NCI-H524 (cell line): ENCODE data around the gene RAB35.

Source experiments
- DNase-seq, 2 experiments: peaks; one replicate each; lab custom pipeline; 2025; lab: John Stamatoyannopoulos, UW

Gene RAB35

GRCh38 chr12:120132863-120133385 is 16.4 kb upstream of the RAB35 start:
- no peak for DNase-seq

- DNase-seq = no peak
These were observed 15.7 kb upstream of the RAB35 start for GRCh38 chr12:120132054-120132836.

- no peak for DNase-seq
These were observed 14.6 kb upstream of the RAB35 start for GRCh38 chr12:120131116-120131515.

- DNase-seq = no peak
These were observed 13.5 kb upstream of the RAB35 start for GRCh38 chr12:120130011-120130410.

DNA sequence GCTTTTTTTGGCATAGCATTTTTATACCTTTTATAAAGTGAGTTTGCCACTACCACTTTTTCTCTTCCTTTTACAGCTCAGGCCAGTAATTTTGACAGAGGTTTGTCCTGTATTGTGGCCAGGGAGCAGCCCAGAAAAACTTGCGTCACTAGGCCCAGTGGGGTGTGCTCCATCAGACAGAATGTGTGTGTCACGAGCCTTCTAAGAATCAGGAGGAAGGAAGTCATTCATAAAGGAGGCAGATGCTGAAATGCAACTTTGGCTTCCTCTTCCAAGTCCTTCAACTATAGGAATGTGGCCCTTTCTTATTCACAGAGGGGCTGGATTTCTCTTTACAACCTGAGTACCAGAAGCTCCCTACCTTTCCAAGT is 10.1 kb upstream of the RAB35 start:
- no peak for DNase-seq

GRCh38 chr12:120125792-120126634 is 9.5 kb upstream of the RAB35 start:
- DNase-seq = no peak

DNA sequence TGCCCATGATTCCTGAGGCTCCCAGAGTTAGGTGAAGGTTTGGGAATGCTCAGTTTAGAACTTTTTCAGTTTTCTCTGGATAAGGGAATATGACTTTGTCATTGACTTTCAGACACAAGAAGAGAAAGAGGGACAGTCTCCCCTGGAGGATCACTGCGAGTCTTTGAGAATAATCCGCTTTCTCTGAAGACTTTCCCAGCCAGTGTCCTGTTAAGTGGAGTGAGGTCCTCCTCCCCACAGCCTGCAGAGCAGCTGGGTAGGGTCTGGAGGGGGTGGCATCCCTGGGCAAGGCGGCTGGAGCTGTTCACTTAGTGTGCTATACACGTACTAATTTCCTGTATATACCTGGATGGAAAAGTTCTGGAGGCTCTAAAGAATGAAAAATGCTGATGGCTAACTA is 8.5 kb upstream of the RAB35 start:
- DNase-seq = no peak

DNA sequence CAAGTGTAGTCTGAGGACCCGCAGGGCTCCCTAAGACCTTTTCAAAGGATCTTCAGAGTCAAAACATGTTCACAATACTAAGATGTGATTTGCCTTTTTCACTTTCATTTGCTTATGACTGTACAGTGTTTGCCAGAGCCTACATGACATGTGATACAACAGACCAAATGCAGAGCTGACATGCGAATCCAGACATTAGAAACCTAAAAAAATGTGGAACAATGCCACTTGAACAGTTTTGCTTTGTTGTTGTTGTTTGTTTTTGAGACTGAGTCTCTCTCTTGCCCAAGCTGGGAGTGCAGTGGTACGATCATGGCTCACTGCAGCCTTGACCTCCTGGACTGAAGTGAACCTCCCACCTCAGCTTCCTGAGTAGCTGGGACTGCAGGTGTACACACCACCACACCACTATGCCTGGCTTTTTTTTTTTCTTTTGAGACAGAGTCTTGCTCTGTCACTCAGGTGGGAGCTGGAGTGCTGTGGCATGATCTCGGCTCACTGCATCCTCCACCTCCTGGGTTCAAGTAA is 5.3 kb upstream of the RAB35 start:
- no peak for DNase-seq

GRCh38 chr12:120121343-120121742 is 4.8 kb upstream of the RAB35 start:
- no peak for DNase-seq

GRCh38 chr12:120119271-120119973 is 2.9 kb upstream of the RAB35 start:
- no peak for DNase-seq

- DNase-seq = no peak
These were observed 1.9 kb upstream of the RAB35 start for GRCh38 chr12:120118321-120119061.

DNA sequence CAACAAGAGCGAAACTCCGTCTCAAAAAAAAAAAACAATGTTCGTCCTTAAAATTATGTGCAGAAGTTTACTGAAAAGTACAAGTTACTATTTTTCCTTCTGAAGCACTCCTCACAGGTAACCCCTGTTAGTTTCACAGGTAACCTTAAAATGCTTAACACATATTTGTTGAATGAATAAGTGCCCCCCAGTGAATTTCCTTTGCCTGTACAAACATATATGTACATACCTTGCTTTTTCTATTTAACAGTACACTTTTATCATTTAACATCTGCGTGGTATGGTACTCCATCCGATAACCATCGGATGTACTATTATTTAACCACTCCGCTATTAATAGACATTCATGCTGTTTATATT is 1.4 kb upstream of the RAB35 start:
- no peak for DNase-seq

GRCh38 chr12:120116792-120117651 is 469 bp upstream of the RAB35 start:
- peak; percentile 78 to 88 for DNase-seq

GRCh38 chr12:120115692-120116440 is 687 bp downstream of the RAB35 start:
- DNase-seq = peak in 1 of 2 experiments; percentile 37

- no peak for DNase-seq
These were observed 1.5 kb downstream of the RAB35 start for GRCh38 chr12:120115066-120115465.

DNA sequence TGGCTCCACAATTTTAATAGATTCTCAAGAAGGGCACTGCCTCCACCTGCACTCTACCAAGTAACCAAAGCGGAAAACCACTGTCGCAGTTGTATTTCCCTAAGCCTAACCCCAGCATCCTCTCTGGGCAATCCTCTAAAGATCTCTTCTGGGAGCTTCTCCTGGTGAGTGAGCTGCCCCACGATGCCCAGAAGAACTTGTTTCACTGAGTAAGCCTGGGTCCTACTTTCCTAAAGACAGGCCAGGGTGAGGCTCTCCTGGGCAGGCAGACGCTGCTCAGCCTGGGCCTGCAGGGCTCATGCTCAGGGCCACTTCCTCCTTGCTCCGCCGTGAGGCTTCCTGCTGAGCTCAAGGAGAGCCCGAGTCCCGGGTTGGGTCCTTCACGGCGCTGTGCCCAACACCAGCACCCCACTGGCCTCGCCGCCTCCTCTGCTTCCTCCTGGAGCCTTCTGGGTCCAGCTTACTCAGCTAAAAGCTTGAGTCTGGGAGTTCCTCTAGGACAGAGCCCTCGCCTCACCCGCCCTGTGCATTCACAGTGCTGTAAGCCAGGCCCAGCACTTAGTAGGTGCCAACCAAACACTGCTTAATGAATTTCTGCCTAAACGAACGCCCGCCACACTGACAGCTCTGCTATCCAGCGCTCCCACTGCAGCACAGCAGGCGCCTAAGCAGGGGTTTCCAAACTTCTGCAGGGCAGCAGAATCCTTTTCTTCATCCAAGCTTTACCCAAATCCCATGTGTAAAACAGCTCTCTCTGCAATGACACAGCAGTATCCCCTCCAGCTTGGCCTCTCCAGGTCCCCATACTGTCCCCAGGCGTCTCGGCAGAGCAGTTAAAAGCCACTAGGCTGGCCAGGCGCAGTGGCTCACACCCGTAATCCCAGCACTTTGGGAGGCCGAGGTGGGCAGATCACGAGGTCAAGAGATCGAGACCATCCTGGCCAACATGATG is 5.7 kb downstream of the RAB35 start:
- DNase-seq = no peak

DNA sequence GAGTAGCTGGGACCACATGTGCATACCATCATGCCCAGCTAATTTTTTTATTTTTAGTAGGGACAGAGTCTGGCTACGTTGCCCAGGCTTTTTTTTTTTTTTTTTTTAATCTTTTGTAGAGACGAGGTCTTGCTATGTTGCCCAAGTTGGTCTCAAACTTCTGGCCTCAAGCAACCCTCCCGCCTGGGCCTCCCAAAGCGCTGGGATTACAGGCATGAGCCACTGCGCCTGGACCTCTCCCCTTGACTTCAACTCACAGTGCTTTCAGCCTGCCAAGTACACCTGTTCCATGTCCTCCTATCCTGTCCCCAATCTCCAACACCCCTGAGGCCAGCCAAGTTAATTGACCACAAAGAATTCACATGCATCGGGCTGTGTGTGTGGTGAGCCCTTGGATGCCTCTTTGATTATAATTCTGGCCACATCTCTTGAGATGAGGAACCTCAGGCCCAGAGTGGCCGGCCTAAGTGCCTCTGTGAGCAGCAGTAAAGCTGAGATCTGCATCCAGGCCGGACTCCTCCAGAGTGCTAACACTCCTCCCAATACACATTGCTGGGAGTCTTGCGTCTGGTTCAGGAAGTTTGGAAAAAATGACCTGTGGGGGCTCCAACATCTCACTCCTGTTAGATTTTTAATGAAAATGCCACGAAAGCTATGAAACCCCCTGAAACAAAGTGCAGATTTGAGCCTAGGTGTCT is 6.8 kb downstream of the RAB35 start:
- no peak for DNase-seq

- no peak for DNase-seq
These were observed 10.4 kb downstream of the RAB35 start for GRCh38 chr12:120106151-120106550.
